Naive thymus-derived CD4-positive, alpha-beta T cell (primary cell): Measurements from ENCODE around the gene NUP210L. TPM values are rescaled to one million over a fixed set of nuclear protein-coding genes. Genes with fewer than 3 reads are reported as not detected.
"Not testable (repeated sequence)": the region's sequence is repeated elsewhere in the genome, so short reads cannot be mapped to it uniquely, and the experiment has no call there.

ENCODE experiments used
- ATAC-seq: fragments of 150-1000 bp; cut with Tn5 transposase; 2 replicates; pipeline ENCODE4 v1.10.0; 2021; ENCODE audit warnings: mild to moderate bottlenecking, moderate library complexity
- CTCF ChIA-PET: fragments of 350-600 bp; sonication (Branson Sonifier 250); formaldehyde crosslinking; loops from one replicate; lab custom pipeline; 2021; ENCODE audit warnings: antibody characterized with exemption; lab: Charles Lee
- POLR2A ChIA-PET: fragments of 350-600 bp; sonication (Branson Sonifier 250); formaldehyde crosslinking; loops from one replicate; lab custom pipeline; 2021; ENCODE audit warnings: antibody characterized with exemption, inconsistent platforms; lab: Charles Lee
- DNase-seq, 9 donors: peaks; one replicate each; pipeline versions ENCODE4 v3.0.0 to v3.0.0-alpha.2; 2020 to 2022; ENCODE audit warnings: mixed read lengths in 1 of 9
- H3K27ac ChIP-seq: one replicate; pipeline ENCODE4 v1.7.0; 2013; ENCODE audit warnings: mild to moderate bottlenecking, low read depth, low read length, moderate library complexity
- H3K27me3 ChIP-seq, 2 donors: one replicate each; pipeline ENCODE4 v1.7.0; 2013; ENCODE audit warnings: low read length in 2 of 2, mild to moderate bottlenecking in 2 of 2, moderate library complexity in 2 of 2; ENCODE audit not compliant: control insufficient read depth in 2 of 2, insufficient read depth in 2 of 2
- H3K36me3 ChIP-seq, 3 experiments: 1 replicate in 2 of 3; 2 replicates in 1 of 3; pipeline ENCODE4 v1.7.0; 2013; ENCODE audit warnings: low read length in 3 of 3, mild to moderate bottlenecking in 3 of 3, moderate library complexity in 1 of 3; ENCODE audit not compliant: insufficient read depth in 3 of 3, control insufficient read depth in 2 of 3
- H3K4me1 ChIP-seq, 2 donors: one replicate each; pipeline ENCODE4 v1.7.0; 2013; ENCODE audit warnings: low read length in 2 of 2, mild to moderate bottlenecking in 2 of 2, moderate library complexity in 1 of 2; ENCODE audit not compliant: control insufficient read depth in 2 of 2, insufficient read depth in 2 of 2
- H3K4me3 ChIP-seq: 2 replicates; pipeline ENCODE4 v1.7.0; 2013; ENCODE audit warnings: mild to moderate bottlenecking, low read length
- H3K9me3 ChIP-seq, 3 experiments: 1 replicate in 2 of 3; 2 replicates in 1 of 3; pipeline ENCODE4 v1.7.0; 2013; ENCODE audit warnings: low read length in 3 of 3; ENCODE audit not compliant: control insufficient read depth in 2 of 3
- H3K27ac Mint-ChIP-seq, 9 donors: one replicate each; pipeline ENCODE4 v1.8.0; 2020 to 2022; ENCODE audit warnings: mixed read lengths in 9 of 9, mild to moderate bottlenecking in 8 of 9, moderate library complexity in 5 of 9, inconsistent platforms in 2 of 9
- H3K27me3 Mint-ChIP-seq, 5 donors: one replicate each; pipeline ENCODE4 v1.8.0; 2021 to 2022; ENCODE audit warnings: mixed read lengths in 5 of 5, mild to moderate bottlenecking in 1 of 5
- H3K36me3 Mint-ChIP-seq, 5 donors: one replicate each; pipeline ENCODE4 v1.8.0; 2020 to 2022; ENCODE audit warnings: mixed read lengths in 5 of 5, mild to moderate bottlenecking in 3 of 5, inconsistent platforms in 1 of 5
- H3K4me1 Mint-ChIP-seq, 7 donors: one replicate each; pipeline ENCODE4 v1.8.0; 2020 to 2022; ENCODE audit warnings: mixed read lengths in 7 of 7, mild to moderate bottlenecking in 3 of 7, inconsistent platforms in 1 of 7
- H3K4me3 Mint-ChIP-seq, 10 donors: one replicate each; pipeline ENCODE4 v1.8.0; 2020 to 2022; ENCODE audit warnings: mild to moderate bottlenecking in 10 of 10, mixed read lengths in 10 of 10, moderate library complexity in 6 of 10, inconsistent platforms in 2 of 10
- H3K9me3 Mint-ChIP-seq, 11 donors: one replicate each; pipeline ENCODE4 v1.8.0; 2020 to 2022; ENCODE audit warnings: mixed read lengths in 11 of 11, mild to moderate bottlenecking in 4 of 11, inconsistent platforms in 1 of 11, moderate library complexity in 1 of 11
- intact Hi-C, 2 donors: fragments of 100-400 bp; cut with micrococcal nuclease; formaldehyde crosslinking; loops; one replicate each; pipeline ENCODE4 v1.15.1; 2023
- polyA plus RNA-seq, 2 donors: library from polyadenylated mRNA; unstranded; fragments of 300-500 nt; fragmentation: Illumina TruSeq; gene quantifications; one replicate each; pipeline ENCODE4 v1.2.3, GENCODE V29; 2021
- total RNA-seq, 6 experiments: library from RNA in 5 of 6; stranded (reverse) in 5 of 6; gene quantifications; 1 replicate in 5 of 6; 2 replicates in 1 of 6; pipeline ENCODE4 v1.2.3 and lab custom pipeline; 2021 to 2026

NUP210L gene
- total and polyA plus RNA-seq, 7 experiments from 2014 or later = 0.11 to 0.16 (median 0.15) TPM; not detected in 3

- Histone ChIP-seq H3K27me3 (no peaks in the 10 kb centered on the region), H3K27ac (no peak overlapping the region), H3K9me3 (no peaks in the 10 kb centered on the region), H3K4me1 (no peaks in the 10 kb centered on the region), H3K4me3 (no peak overlapping the region), H3K36me3 (no peaks in the 10 kb centered on the region)
- H3K27ac Mint-ChIP-seq = no peak overlapping the region
- no peak for ATAC-seq
- peaks cover 0 to 7% (median 0%) of the 10 kb centered on the region in 5 donors for H3K27me3 Mint-ChIP-seq
- intact Hi-C loops = no loop called here
- CTCF ChIA-PET = no interaction called here
- H3K36me3 Mint-ChIP-seq = no peaks in the 10 kb centered on the region
- H3K4me1 Mint-ChIP-seq = no peaks in the 10 kb centered on the region
- H3K9me3 Mint-ChIP-seq = peaks cover 0 to 23% (median 5%) of the 10 kb centered on the region in 11 donors
- no peak overlapping the region for H3K4me3 Mint-ChIP-seq
- POLR2A ChIA-PET = no interaction called here
- no peak for DNase-seq
Observed at GRCh38 chr1:154087574-154087973, 67.3 kb downstream of the NUP210L start.

GRCh38 chr1:154083057-154083456, 71.8 kb downstream of the NUP210L start:
- ATAC-seq, H3K27ac Mint-ChIP-seq, H3K4me3 ChIP-seq, H3K27me3 ChIP-seq, CTCF ChIA-PET, H3K27me3 Mint-ChIP-seq, intact Hi-C loops, H3K4me1 Mint-ChIP-seq, DNase-seq, H3K36me3 Mint-ChIP-seq, H3K4me1 ChIP-seq, H3K9me3 ChIP-seq, H3K36me3 ChIP-seq, H3K4me3 Mint-ChIP-seq, H3K27ac ChIP-seq, POLR2A ChIA-PET: not testable (repeated sequence)
- peaks cover 0 to 23% (median 4%) of the 10 kb centered on the region in 11 donors for H3K9me3 Mint-ChIP-seq

- Mint-ChIP-seq H3K27ac (peak overlapping the region in 1 of 9 donors; percentile 17), H3K4me1 (no peaks in the 10 kb centered on the region), H3K27me3 (peaks cover 0 to 4% (median 3%) of the 10 kb centered on the region in 5 donors), H3K36me3 (peaks cover 3 to 4% (median 3%) of the 10 kb centered on the region in 5 donors), H3K4me3 (no peak overlapping the region), H3K9me3 (peaks cover 3 to 19% (median 6%) of the 10 kb centered on the region in 11 donors)
- no peaks in the 10 kb centered on the region for H3K4me1 ChIP-seq
- no peaks in the 10 kb centered on the region for H3K9me3 ChIP-seq
- H3K36me3 ChIP-seq = no peaks in the 10 kb centered on the region
- H3K4me3 ChIP-seq = no peak overlapping the region
- H3K27ac ChIP-seq = no peak overlapping the region
- POLR2A ChIA-PET = no interaction called here
- CTCF ChIA-PET = interaction anchor here (0.5 kb wide), 1 partner anchor 408 kb away, joined by 5 read pairs; no protein-coding TSS in a partner anchor
- intact Hi-C loops = no loop called here
- DNase-seq = no peak
- ATAC-seq = no peak
- no peaks in the 10 kb centered on the region for H3K27me3 ChIP-seq
Observed at GRCh38 chr1:154081386-154082126, 73.3 kb downstream of the NUP210L start.

GRCh38 chr1:154076413-154076812, 78.5 kb downstream of the NUP210L start:
- intact Hi-C loops = no loop called here
- Histone ChIP-seq H3K9me3 (no peaks in the 10 kb centered on the region), H3K36me3 (no peaks in the 10 kb centered on the region), H3K27me3 (no peaks in the 10 kb centered on the region), H3K27ac (no peak overlapping the region), H3K4me1 (no peaks in the 10 kb centered on the region), H3K4me3 (no peak overlapping the region)
- ChIA-PET CTCF (no interaction called here), POLR2A (no interaction called here)
- no peak overlapping the region for H3K4me3 Mint-ChIP-seq
- ATAC-seq (no peak), DNase-seq (no peak)
- no peak overlapping the region for H3K27ac Mint-ChIP-seq
- H3K27me3 Mint-ChIP-seq = peaks cover 5 to 14% (median 7%) of the 10 kb centered on the region in 5 donors
- peaks cover 4 to 14% (median 7%) of the 10 kb centered on the region in 11 donors for H3K9me3 Mint-ChIP-seq
- H3K36me3 Mint-ChIP-seq = peaks cover 4 to 7% (median 5%) of the 10 kb centered on the region in 5 donors
- H3K4me1 Mint-ChIP-seq = no peaks in the 10 kb centered on the region

GRCh38 chr1:154075746-154076145, 79.1 kb downstream of the NUP210L start:
- Mint-ChIP-seq H3K27ac (no peak overlapping the region), H3K4me1 (no peaks in the 10 kb centered on the region), H3K4me3 (no peak overlapping the region), H3K27me3 (peaks cover 5 to 14% (median 7%) of the 10 kb centered on the region in 5 donors), H3K9me3 (peaks cover 4 to 14% (median 7%) of the 10 kb centered on the region in 11 donors), H3K36me3 (peaks cover 4 to 7% (median 5%) of the 10 kb centered on the region in 5 donors)
- H3K9me3 ChIP-seq = no peaks in the 10 kb centered on the region
- ATAC-seq (no peak), DNase-seq (no peak)
- POLR2A ChIA-PET = interaction anchor here (0.9 kb wide), 1 partner anchor 21 kb away, joined by 5 read pairs; no protein-coding TSS in a partner anchor
- H3K4me1 ChIP-seq = no peaks in the 10 kb centered on the region
- H3K27ac ChIP-seq = no peak overlapping the region
- H3K4me3 ChIP-seq = no peak overlapping the region
- H3K27me3 ChIP-seq = no peaks in the 10 kb centered on the region
- intact Hi-C loops = no loop called here
- no peaks in the 10 kb centered on the region for H3K36me3 ChIP-seq
- CTCF ChIA-PET = interaction anchor here (0.6 kb wide), 1 partner anchor 32 kb away, joined by 6 read pairs; no protein-coding TSS in a partner anchor

- Mint-ChIP-seq H3K4me1 (peaks cover 2 to 15% (median 9%) of the 10 kb centered on the region in 7 donors), H3K27ac (no peak overlapping the region), H3K4me3 (no peak overlapping the region), H3K36me3 (no peaks in the 10 kb centered on the region), H3K27me3 (peaks cover 0 to 16% (median 0%) of the 10 kb centered on the region in 5 donors), H3K9me3 (peaks cover 0 to 2% (median 0%) of the 10 kb centered on the region in 11 donors)
- intact Hi-C loops = no loop called here
- no peaks in the 10 kb centered on the region for H3K4me1 ChIP-seq
- no peaks in the 10 kb centered on the region for H3K36me3 ChIP-seq
- ChIA-PET POLR2A (no interaction called here), CTCF (no interaction called here)
- H3K27ac ChIP-seq = no peak overlapping the region
- H3K9me3 ChIP-seq = no peaks in the 10 kb centered on the region
- no peak for DNase-seq
- H3K4me3 ChIP-seq = no peak overlapping the region
- ATAC-seq = no peak
- no peaks in the 10 kb centered on the region for H3K27me3 ChIP-seq
Observed at GRCh38 chr1:154062309-154062708, 92.6 kb downstream of the NUP210L start.
